Endothelial cell of umbilical vein (primary cell): ENCODE measurements around the gene RSPO3. TPM values are rescaled to one million over a fixed set of nuclear protein-coding genes. Genes with fewer than 3 reads are reported as not detected.
A peak's percentile ranks its signal among the peaks of the same experiment; 100 is the strongest.

ENCODE experiments used
- BruUV-seq: library from RNA; stranded (reverse); fragments of 400-500 nt; replicated peaks from 2 replicates; lab custom pipeline; 2021; lab: Mats Ljungman, UMichigan
- CTCF ChIA-PET: fragments of 300-600, 350-600 bp; sonication (Branson Sonifier 250); formaldehyde crosslinking; loops from one replicate; lab custom pipeline; 2021; ENCODE audit warnings: antibody characterized with exemption, inconsistent platforms; lab: Charles Lee
- POLR2A ChIA-PET: fragments of 300-600, 350-600 bp; sonication (Branson Sonifier 250); formaldehyde crosslinking; loops from one replicate; lab custom pipeline; 2021; ENCODE audit warnings: antibody characterized with exemption, inconsistent platforms; lab: Charles Lee
- DNase-seq: peaks from one replicate; pipeline ENCODE4 v3.0.0-alpha.2; 2011; ENCODE audit warnings: low read depth, low spot score
- FAIRE-seq: peaks from 2 replicates; lab custom pipeline; 2011; peaks lifted over from hg19 to GRCh38; lab: Jason Lieb, UNC
- H2AFZ ChIP-seq: 2 replicates; pipeline ENCODE4 v1.6.0; 2012; ENCODE audit warnings: low read depth, low read length, control low read depth, inconsistent platforms
- H3K27ac ChIP-seq: 2 replicates; pipeline ENCODE4 v1.5.1; 2011; ENCODE audit warnings: low read depth, mild to moderate bottlenecking, control low read depth, low read length, moderate library complexity; ENCODE audit not compliant: insufficient read depth
- H3K27me3 ChIP-seq, 2 experiments: 2 replicates each; pipeline versions ENCODE4 v1.6.0 to v1.6.1; 2011; ENCODE audit warnings: low read length in 2 of 2, mixed read lengths in 1 of 2; ENCODE audit not compliant: control insufficient read depth in 2 of 2, insufficient read depth in 2 of 2
- H3K36me3 ChIP-seq, 2 experiments: 2 replicates in 1 of 2; 3 replicates in 1 of 2; pipeline ENCODE4 v1.5.1; 2011; ENCODE audit warnings: low read length in 2 of 2, mild to moderate bottlenecking in 1 of 2, moderate library complexity in 1 of 2; ENCODE audit not compliant: control insufficient read depth in 2 of 2, insufficient read depth in 2 of 2; ENCODE audit errors: extremely low read depth in 1 of 2
- H3K4me1 ChIP-seq: 3 replicates; pipeline ENCODE4 v1.5.1; 2011; ENCODE audit warnings: mild to moderate bottlenecking, low read length; ENCODE audit not compliant: control insufficient read depth, insufficient read depth; ENCODE audit errors: extremely low read depth
- H3K4me2 ChIP-seq: 2 replicates; pipeline ENCODE4 v1.6.1; 2011; ENCODE audit warnings: low read length, control low read depth, mixed read lengths; ENCODE audit not compliant: insufficient read depth
- H3K4me3 ChIP-seq, 3 experiments: fragments of 200-600 bp in 1 of 3; sonication (generic), shearing (Covaris generic) in 1 of 3; replicated peaks in 1 of 3; 2 replicates each; pipeline ENCODE4 v1.5.1; 2011 to 2016; ENCODE audit warnings: control low read depth in 3 of 3, low read length in 3 of 3, mild to moderate bottlenecking in 2 of 3, inconsistent platforms in 1 of 3, low read depth in 1 of 3, moderate library complexity in 1 of 3; ENCODE audit not compliant: insufficient read depth in 1 of 3
- H3K79me2 ChIP-seq: 2 replicates; pipeline ENCODE4 v1.6.0; 2012; ENCODE audit warnings: low read length, inconsistent platforms; ENCODE audit not compliant: control insufficient read depth, insufficient read depth
- H3K9ac ChIP-seq: replicated peaks from 2 replicates; pipeline ENCODE3; 2011; ENCODE audit warnings: low read length, control low read depth; ENCODE audit not compliant: insufficient read depth; ENCODE audit errors: extremely low read depth
- H3K9me1 ChIP-seq: replicated peaks from 3 replicates; pipeline ENCODE4 v1.6.0; 2011; ENCODE audit warnings: mild to moderate bottlenecking, low read length; ENCODE audit not compliant: control insufficient read depth, insufficient read depth; ENCODE audit errors: extremely low read depth
- H3K9me3 ChIP-seq: replicated peaks from 2 replicates; pipeline ENCODE4 v1.5.1; 2012; ENCODE audit warnings: low read length, inconsistent platforms; ENCODE audit not compliant: control insufficient read depth, insufficient read depth
- H4K20me1 ChIP-seq: replicated peaks from 2 replicates; pipeline ENCODE3; 2011; ENCODE audit warnings: mild to moderate bottlenecking, low read length; ENCODE audit not compliant: control insufficient read depth, insufficient read depth; ENCODE audit errors: extremely low read depth
- CTCF ChIP-seq, 2 donors: IDR thresholded peaks; 1 replicate in 1 of 2; 2 replicates in 1 of 2; pipeline ENCODE4 v1.5.1; 2011; ENCODE audit warnings: low read length in 2 of 2, mild to moderate bottlenecking in 2 of 2, moderate library complexity in 2 of 2, control low read depth in 1 of 2, inconsistent platforms in 1 of 2, low read depth in 1 of 2; ENCODE audit not compliant: insufficient read depth in 1 of 2; ENCODE audit errors: extremely low read depth in 1 of 2
- EZH2 ChIP-seq: IDR thresholded peaks from 2 replicates; pipeline ENCODE4 v1.6.1; 2012; ENCODE audit warnings: borderline replicate concordance, low read depth, mild to moderate bottlenecking, moderate library complexity, low read length, inconsistent platforms; ENCODE audit not compliant: severe bottlenecking
- FOS ChIP-seq: IDR thresholded peaks from 2 replicates; pipeline ENCODE4 v1.6.1; 2011; ENCODE audit warnings: mild to moderate bottlenecking, low read length, moderate library complexity, borderline replicate concordance; ENCODE audit not compliant: insufficient read depth
- GATA2 ChIP-seq: IDR thresholded peaks from 2 replicates; pipeline ENCODE4 v1.7.0; 2011; ENCODE audit warnings: low read depth, mild to moderate bottlenecking, moderate library complexity, mixed read lengths, low read length; ENCODE audit not compliant: insufficient read length, insufficient read depth
- JUN ChIP-seq: IDR thresholded peaks from 2 replicates; pipeline ENCODE4 v1.6.1; 2011; ENCODE audit warnings: borderline replicate concordance, low read depth; ENCODE audit not compliant: insufficient read length, insufficient read depth
- MAX ChIP-seq: IDR thresholded peaks from 2 replicates; pipeline ENCODE4 v1.6.1; 2011; ENCODE audit not compliant: insufficient read depth, insufficient read length
- MYC ChIP-seq: IDR thresholded peaks from one replicate; pipeline ENCODE4 v1.6.1; 2011; ENCODE audit warnings: mild to moderate bottlenecking, low read depth, low read length
- POLR2A ChIP-seq: IDR thresholded peaks from 2 replicates; pipeline ENCODE4 v1.6.1; 2012; ENCODE audit warnings: low read depth, mild to moderate bottlenecking, control low read depth, low read length
- POLR2AphosphoS5 ChIP-seq: IDR thresholded peaks from 2 replicates; pipeline ENCODE4 v1.6.1; 2012; ENCODE audit warnings: low read depth, mild to moderate bottlenecking, control low read depth, low read length, moderate library complexity; ENCODE audit not compliant: insufficient read depth
- dilution Hi-C: fragments of 300-500 bp; cut with MboI; formaldehyde crosslinking; loops from one replicate; pipeline ENCODE4 v1.15.0; 2019; ENCODE audit warnings: low sequenced_read_pairs; ENCODE audit not compliant: extremely low pct_ligation_motif_present
- intact Hi-C: fragments of 100-400 bp; cut with micrococcal nuclease; formaldehyde crosslinking; loops from one replicate; pipeline ENCODE4 v1.10.0; 2022
- polyA plus RNA-seq, 4 experiments: library from polyadenylated mRNA; depleted of rRNA in 3 of 4; stranded (reverse) in 3 of 4; unstranded in 1 of 4; fragments of >200 nt; gene quantifications; 2 replicates each; pipeline versions ENCODE4 v1.2.1 to v1.2.3, GENCODE V29; 2011 to 2012; ENCODE audit warnings: missing spikeins in 1 of 4
- total RNA-seq: library from RNA; stranded (reverse); gene quantifications from 2 replicates; pipeline ENCODE4 v1.2.3, GENCODE V29; 2021

The RSPO3 gene
- total and polyA plus RNA-seq, 2 donors (not counting 3 experiments of a cell fraction or from before 2014, with no cell fraction given): 1.8 to 11.1 TPM

DNA sequence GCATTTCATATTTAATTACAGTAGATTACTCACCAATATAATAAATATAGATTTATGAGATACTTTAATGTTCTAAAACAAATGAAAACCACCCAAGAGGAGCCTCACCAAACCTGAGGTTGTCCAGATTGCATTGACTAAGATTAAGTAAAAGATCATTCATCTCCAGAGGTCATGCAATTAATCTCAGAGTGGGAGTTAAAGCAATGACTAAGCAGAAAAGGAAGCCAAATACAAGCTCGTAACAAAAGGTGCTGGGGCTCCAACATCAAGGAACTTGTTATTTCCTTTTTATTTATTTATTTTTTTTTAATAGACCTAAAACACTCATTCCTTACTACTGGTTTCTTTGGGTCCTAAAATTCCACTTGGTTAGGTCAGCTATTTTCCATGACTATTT is 57.7 kb downstream of the RSPO3 start:
- BruUV-seq: no TSS peak
- CTCF ChIA-PET: interaction anchor here (0.9 to 4.6 kb wide), 9 partner anchors 9 to 341 kb away, joined by 3 to 24 read pairs (median 6); partner anchors contain the start of gene RNF146

GRCh38 chr6:127177030-127177922 is 58.8 kb downstream of the RSPO3 start:
- no peak for TF ChIP-seq GATA2
- TF ChIP-seq CTCF (IDR thresholded peaks at IDR 0.05; ENCODE audit: extremely low read depth in 1 of 2, insufficient read depth in 1 of 2, low read depth in 1 of 2, low read length in 2 of 2): no peak
- no peak for TF ChIP-seq POLR2AphosphoS5
- TF ChIP-seq EZH2: no peak
- no peak for TF ChIP-seq POLR2A
- no peak for TF ChIP-seq MAX
- no peak for TF ChIP-seq MYC
- no peak for TF ChIP-seq JUN
- TF ChIP-seq FOS: no peak
- Histone ChIP-seq H3K4me3 (no peak overlapping the region), H3K4me2 (peak overlapping the region; percentile 34), H3K79me2 (no peaks in the 10 kb centered on the region), H2AFZ (peak overlapping the region; percentile 20), H3K27ac (peak overlapping the region; percentile 56), H3K9ac (no peak overlapping the region), H3K9me3 (no peaks in the 10 kb centered on the region), H3K27me3 (no peaks in the 10 kb centered on the region), H3K4me1 (peaks cover 17% of the 10 kb centered on the region), H4K20me1 (no peaks in the 10 kb centered on the region), H3K36me3 (no peaks in the 10 kb centered on the region), H3K9me1 (no peaks in the 10 kb centered on the region)
- dilution Hi-C loops (no loop called here), intact Hi-C loops (loop anchor here (1.0 to 2.0 kb wide), 3 partner anchors 14 to 44 kb away; no protein-coding TSS in a partner anchor)
- no TSS peak for BruUV-seq
- ChIA-PET POLR2A (no interaction called here), CTCF (interaction anchor here (1.0 to 4.6 kb wide), 8 partner anchors 9 to 340 kb away, joined by 3 to 24 read pairs (median 8); partner anchors contain the start of gene RNF146)
- DNase-seq: peak; percentile 74
- FAIRE-seq: peak; percentile 60

More for the DNA sequence above, 57.7 kb downstream of the RSPO3 start:
- no peaks in the 10 kb centered on the region for H3K27me3 ChIP-seq
- H3K79me2 ChIP-seq: no peaks in the 10 kb centered on the region
- peak; percentile 86 for FAIRE-seq
- H3K27ac ChIP-seq: peak overlapping the region; percentile 56
- no peak overlapping the region for H3K9ac ChIP-seq
- H3K4me1 ChIP-seq: peaks cover 17% of the 10 kb centered on the region
- H3K4me3 ChIP-seq: no peak overlapping the region
- POLR2A ChIA-PET: no interaction called here
- no peaks in the 10 kb centered on the region for H3K9me3 ChIP-seq
- peak overlapping the region; percentile 34 for H3K4me2 ChIP-seq
- no peaks in the 10 kb centered on the region for H3K9me1 ChIP-seq
- no peaks in the 10 kb centered on the region for H3K36me3 ChIP-seq
- dilution Hi-C loops: no loop called here
- TF ChIP-seq POLR2AphosphoS5 (peak; percentile 42), MYC (no peak), FOS (peak; percentile 33)
- H4K20me1 ChIP-seq: no peaks in the 10 kb centered on the region
- peak; percentile 83 for DNase-seq
- intact Hi-C loops: loop anchor here (1.0 to 2.0 kb wide), 3 partner anchors 15 to 43 kb away; no protein-coding TSS in a partner anchor
- no peak overlapping the region for H2AFZ ChIP-seq
